IPS-18c (cell line): ENCODE data around the gene ABHD2.

Experiments
- H3K4me3 ChIP-seq: 2 replicates; pipeline ENCODE4 v1.7.0; 2013; ENCODE audit warnings: low read depth, mild to moderate bottlenecking, low read length, moderate library complexity; ENCODE audit not compliant: insufficient read depth
- H3K9me3 ChIP-seq: one replicate; pipeline ENCODE4 v1.6.1; 2013; ENCODE audit warnings: mild to moderate bottlenecking, low read length, moderate library complexity; ENCODE audit not compliant: control insufficient read depth, insufficient read depth

Gene ABHD2

DNA sequence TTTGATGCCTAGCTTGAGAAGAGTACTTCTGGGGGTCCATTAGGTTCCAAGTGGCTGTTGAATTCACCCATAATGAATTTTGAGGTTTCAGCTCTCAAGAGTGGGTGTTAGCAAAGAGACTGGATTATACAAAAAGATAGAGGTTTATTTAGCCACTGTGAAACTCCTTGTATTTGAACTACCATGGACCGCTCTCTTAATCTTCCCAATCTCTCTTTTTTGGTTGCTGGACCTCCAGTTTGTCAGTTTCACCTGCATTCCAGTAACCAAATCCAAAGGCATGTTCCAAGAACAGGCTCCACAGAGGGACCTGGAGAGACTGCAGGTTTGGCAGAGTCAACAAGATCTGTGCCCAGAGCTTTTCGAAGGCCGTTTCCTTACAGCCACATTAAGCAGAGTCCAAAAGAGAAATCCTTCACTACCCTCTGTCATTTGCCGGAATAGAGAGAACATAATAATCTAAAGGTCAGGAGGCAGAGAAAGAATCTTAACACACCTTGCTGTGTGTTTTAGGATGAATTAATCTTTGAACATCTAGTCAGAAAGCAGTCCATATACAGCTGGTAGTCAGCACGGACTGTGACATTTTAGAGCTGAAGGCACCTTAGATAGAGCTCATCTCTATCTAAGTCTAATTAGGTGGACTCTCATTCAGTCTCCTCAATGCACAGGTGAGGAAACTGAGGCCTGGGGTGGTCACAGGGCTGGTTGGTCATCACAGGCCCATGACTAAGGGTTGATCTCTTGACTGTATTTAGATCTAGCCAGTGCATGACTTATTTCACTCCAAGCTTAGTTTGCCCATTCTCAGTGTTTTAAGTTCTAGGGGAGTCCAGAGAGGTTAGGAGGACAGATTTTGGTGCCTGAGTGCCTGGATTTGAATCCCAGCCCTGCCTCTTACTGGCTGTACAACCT, 1.3 kb downstream of the ABHD2 start:
- Histone ChIP-seq H3K4me3 (peak overlapping the region; percentile 90; the same call in 1 of the 2 replicates), H3K9me3 (no peaks in the 10 kb centered on the region)

DNA sequence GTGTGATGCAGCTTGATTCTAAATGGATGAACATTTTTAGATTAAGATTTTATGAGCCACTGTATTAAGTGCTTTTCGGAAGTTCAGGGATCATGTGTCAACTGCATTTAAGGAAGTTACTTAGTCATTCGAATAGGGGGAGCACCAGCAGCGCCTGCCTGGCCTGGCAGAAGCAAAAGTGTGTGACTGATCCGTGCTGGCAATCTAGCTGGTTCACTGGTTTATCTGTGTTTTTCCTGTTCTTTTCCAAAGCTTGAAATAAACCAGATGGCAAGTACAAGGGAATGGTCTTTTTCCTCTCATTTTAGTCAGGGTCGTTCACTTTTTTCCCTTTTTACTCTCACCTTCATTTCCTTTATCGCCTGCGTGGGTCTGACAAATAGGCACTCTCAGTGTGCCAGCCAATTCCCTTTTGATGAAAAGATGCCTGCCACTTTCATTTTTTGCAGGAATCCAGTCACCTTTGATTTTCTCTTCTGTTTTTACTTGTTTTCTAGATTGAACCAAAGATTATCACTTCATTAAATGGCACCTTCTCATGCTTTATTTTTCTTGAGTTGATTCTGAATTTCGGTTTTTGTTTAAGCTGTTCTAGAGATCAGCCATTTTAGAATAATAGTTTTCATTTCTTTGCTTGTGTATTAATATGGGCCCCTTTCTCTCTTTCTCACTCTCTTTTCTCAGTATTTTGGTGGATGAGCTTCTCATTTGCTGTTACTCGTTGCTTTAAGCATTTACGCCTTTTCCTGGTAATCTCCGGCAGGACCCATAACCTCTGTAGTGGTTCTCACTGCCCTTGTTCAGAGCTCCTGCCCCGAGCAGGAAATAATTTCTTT, 2.8 kb downstream of the ABHD2 start:
- Histone ChIP-seq H3K9me3 (no peaks in the 10 kb centered on the region), H3K4me3 (no peak overlapping the region)

DNA sequence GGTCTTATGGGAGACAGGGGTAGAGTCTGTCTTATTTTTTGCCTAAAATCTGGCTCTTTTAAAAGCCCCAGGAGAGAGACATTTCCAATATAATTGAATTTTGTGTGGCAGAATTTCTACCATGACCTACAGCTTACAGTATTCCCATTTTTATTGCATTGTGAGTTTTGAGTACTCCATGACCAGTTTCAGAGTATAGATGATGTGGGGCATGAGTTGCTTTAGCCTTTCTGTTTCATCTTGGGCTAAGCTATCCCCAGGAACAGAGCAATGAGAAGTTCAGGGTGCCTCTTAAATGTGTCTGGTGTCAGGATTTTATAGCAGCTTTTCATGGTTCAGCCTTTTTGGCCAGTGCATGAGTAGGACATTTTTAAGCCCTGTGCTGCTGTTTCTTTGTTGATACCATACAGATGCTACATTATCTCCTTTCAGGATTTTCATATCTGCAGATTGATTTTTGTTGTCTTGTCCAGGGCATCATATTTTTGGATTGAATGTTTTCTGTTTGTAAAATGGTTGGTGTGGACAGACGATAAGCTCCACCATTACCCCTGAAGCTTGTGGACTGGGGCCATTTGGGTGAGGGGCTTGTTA, 3.5 kb downstream of the ABHD2 start:
- Histone ChIP-seq H3K9me3 (no peaks in the 10 kb centered on the region), H3K4me3 (no peak overlapping the region)

DNA sequence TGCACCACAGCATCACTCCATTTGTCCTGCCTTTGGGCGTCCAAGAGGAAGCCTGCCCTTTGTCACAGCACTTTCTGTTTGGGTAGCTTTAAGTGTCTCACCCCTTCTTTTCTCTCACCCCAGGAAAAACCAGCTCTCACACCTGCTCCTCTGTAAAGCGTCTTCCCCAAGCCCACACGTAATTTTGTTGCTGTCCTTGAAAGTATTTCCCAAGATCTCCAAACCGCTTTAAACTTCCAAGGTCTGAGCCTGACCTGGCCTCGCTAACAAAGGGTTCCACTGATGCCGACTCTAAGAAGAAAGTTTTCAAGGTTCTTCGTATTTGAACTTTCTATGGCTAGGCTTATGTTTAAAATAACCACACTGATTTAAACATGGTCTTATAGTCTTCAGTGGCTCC, 5.3 kb downstream of the ABHD2 start:
- Histone ChIP-seq H3K4me3 (no peak overlapping the region), H3K9me3 (no peaks in the 10 kb centered on the region)

DNA sequence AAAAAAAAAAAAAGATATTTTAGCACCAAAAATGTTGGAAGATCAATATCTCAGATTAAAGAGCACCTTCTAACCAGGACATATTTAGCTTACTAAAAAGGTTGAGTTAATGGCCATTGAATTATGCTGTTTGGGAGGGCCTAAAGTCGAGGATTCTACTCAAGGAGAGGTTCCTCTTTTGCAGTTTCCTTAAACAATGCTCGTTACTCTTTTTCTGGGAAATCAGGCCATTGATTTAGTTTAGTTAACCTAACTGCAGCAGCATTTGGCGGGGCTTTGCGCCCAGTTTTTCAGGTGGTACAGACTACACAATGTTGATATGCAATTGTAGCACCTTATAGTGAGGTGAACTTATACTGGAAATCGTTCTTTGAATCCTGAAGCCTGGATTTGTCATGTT, 6.8 kb downstream of the ABHD2 start:
- no peaks in the 10 kb centered on the region for H3K9me3 ChIP-seq

DNA sequence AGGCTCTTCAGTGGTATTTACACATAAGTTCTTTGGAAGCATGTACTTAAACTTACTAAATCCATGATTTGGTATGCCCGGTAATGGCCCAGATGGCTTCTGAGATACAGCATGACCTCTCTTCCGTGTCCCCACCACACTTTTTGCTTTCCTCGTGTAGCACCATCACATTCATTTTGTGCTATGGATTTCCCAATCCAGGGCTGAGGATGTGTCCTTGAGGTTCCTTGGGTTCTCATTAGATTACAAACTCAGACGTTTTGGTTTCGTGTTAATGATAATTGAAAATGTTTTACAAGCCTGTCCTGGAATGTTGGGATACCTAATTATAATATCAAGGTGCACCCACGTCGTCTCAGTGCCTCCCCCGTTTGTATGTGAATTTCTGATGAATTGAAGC, 7.3 kb downstream of the ABHD2 start:
- H3K9me3 ChIP-seq: no peaks in the 10 kb centered on the region
- H3K4me3 ChIP-seq: no peak overlapping the region

More for the DNA sequence above, 6.8 kb downstream of the ABHD2 start:
- no peak overlapping the region for H3K4me3 ChIP-seq

DNA sequence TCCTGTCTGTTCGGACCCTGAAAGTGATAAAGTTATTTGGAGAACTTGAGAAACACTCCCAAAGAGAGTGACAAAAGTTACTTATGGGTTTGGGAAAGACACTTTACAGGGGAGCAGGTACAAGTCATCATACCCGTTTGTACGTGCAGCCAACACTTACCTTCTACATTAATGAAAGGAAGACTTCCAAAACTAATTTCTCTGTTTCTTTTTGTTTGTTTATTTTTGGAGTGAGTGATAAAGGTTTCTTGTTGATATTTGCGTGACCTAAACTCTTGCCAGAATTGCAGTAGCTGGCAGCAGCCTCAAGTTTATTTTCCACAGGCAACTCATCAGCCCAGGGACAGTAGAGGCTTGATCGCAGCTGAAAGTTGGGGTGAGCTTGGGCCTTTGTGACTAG, 8.4 kb downstream of the ABHD2 start:
- Histone ChIP-seq H3K4me3 (no peak overlapping the region), H3K9me3 (no peaks in the 10 kb centered on the region)

DNA sequence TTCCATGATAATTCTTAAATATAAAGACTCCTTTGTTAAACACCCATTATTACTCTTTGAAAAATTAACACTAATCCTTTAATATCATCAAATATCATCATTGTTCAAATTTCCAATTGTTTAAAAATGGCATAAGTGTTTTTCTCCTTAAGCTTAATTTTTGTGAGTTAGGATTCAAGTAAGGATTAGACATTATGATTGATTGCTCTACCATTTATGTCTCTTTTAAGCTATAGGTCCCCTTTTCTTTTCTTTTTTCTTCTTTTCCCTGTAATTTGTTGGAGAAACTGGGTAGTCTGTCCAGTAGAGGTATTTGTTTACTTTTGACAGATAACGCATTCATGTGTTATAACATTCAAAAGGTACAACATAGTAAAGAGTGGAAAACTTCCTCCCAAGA, 9.1 kb downstream of the ABHD2 start:
- H3K9me3 ChIP-seq: no peaks in the 10 kb centered on the region
- no peak overlapping the region for H3K4me3 ChIP-seq

DNA sequence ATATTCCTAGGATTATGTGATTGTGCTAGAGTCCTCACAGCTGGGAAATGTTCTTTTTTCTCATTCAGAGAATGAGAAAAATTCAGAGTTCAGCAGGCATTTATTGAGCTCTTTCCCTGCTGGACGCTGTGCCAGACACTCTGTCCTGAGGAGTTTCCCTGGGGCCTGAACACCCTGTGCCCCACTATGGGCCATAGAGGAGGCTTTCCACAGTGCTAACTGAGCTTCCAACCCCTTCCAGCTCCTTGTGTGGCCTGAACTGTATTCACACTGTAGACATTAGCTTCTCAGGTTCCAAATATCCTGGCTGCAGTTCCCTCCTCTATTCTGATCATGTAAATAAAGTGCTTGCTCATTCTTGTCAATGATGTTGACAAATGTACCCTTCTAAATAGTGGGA, 10.0 kb downstream of the ABHD2 start:
- Histone ChIP-seq H3K4me3 (no peak overlapping the region), H3K9me3 (no peaks in the 10 kb centered on the region)

DNA sequence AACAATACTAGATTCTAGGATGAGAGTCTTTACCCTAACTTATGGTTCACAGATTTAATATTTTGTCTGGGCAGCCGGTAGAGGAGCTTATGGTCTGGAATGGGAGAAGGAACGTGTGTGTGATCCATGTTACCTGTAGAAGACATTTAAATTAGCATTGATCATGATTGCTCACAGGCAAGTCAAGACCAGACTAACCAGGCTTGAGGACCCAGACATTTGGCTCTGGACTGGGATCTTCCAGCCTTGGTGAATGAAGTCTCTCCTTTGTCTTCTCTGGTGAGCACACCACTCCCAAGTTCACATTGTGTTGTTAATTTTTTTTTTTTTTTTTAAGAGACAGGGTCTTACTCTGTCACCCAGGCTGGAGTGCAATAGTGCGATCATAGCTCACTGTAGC, 11.7 kb downstream of the ABHD2 start:
- Histone ChIP-seq H3K4me3 (no peak overlapping the region), H3K9me3 (no peaks in the 10 kb centered on the region)

DNA sequence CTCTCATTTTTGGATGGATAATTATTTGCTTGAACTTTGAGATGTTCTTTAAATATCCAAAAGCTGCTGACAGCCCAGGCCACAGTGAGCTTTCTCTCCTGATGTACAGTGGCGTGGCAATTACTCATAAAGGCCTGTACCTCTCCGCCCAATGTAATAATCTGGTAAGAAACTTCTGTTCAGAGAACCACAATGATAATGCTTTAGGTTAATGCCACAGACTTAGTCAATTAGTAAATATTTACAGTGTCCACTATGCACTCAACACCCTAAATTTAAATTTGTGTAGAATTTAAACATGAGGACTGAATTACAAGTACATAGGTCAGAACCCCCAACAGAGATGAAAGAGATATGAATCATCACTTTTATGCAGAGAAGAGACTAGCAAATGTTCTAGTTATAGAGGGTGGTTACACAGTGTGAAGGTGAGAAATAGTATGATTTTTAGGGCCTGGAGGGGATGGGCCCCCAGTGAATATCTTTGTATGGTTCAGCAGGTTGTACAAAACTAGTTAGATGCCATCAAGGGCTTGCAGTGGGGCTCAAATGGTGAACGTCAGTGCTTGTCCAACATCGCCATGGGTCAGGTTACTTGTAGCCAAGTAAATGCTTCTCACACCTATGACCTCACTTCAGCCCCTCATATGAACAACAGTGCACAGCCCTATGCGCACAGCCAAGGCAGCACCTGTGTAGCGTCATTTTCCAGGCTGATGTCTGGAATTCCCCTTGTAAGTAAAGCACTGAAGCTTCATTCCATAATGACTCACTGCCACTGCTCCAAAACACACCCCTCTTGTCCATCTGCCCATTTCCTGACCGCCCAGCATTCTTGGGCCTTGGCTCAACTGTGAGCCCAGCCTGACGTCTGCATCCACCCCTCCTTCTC, 13.3 kb downstream of the ABHD2 start:
- Histone ChIP-seq H3K4me3 (no peak overlapping the region), H3K9me3 (no peaks in the 10 kb centered on the region)

DNA sequence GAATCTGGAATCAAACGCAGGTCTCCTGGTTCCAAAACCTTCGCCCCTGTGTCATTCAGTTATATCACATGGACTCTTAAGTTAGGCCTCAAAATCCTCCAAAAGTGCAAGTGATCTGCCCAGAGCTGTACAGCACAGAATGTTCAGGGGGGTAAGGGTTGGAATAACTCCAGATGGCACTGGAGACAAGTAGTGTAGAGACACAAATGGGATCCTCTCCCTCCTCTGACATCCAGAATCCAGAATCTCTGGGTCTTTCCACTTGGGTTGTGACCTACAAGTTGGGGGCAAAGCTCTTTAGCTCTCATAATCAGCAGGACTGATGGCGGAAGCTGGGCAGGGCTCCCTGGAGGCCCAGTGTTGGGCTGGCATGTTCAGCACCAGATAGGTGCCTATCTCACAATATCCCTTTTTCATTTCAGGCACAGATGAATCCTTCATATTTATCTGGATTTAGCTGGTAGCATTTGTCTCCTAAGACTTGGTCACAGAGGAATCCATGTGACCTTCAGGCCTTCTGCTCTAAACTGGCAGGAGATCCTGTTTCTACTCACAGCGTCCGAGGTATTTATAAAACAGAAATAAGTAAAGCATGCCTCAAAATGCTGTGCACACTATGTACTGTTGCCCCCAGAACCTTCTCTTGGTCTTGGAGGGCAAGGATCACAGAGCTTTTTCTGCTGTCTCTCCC, 15.4 kb downstream of the ABHD2 start:
- H3K4me3 ChIP-seq: no peak overlapping the region
- no peaks in the 10 kb centered on the region for H3K9me3 ChIP-seq

DNA sequence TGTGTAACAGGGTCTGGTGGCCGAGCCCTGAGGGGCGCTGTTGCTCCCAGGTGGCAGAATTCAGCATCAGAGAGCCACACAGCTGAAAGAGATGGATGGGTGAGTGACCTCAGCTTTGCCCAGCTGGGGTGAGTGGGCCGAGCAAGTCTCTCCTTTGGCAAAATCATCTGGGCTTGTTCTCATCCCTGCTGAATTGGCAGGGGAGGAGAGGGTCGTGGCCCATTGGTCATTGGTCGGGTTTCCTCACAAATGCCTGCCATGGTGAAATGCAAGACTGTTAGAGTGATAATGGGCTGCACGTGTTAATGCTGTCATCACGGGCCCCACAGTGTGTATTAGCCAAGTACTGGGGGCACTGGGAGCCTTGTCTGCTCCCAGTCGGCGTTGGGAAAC, 15.9 kb downstream of the ABHD2 start:
- Histone ChIP-seq H3K4me3 (no peak overlapping the region), H3K9me3 (no peaks in the 10 kb centered on the region)

DNA sequence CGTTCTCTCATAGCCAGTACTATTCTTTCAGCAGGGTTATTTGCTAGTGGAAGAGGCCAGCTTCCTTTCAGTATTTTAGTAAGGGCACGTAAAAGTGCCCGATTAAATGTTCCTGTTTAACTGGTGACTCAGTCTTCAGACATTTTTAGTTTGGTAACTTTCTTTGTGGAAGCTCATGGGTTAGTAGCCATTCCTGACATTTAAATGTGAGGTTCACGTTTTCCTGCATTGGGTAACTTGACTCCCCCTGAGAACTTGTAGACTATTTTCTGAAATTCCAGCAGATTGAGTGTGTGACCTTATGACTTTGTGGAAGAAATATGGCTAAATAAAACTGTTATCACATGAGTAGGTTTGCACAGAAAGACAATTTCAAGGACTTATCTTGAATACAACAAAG, 16.9 kb downstream of the ABHD2 start:
- Histone ChIP-seq H3K9me3 (no peaks in the 10 kb centered on the region), H3K4me3 (no peak overlapping the region)

DNA sequence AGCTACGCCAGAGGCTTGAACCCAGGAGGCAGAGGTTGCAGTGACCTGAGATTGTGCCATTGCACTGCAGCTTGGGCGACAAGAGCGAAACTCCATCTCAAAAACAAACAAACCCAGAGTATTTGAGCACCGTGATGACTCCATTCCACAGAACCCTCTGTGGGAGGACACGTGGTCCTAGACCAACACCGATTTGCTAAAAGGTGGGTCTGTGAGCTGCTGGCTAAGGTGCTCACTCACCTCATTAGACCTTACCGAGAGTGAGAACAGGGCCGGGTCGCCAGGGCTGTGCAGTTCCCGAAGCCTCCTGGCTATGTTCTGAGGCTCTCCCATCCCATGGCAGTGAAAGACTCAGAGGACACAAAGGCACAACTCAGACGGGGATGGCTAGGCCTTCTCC, 17.9 kb downstream of the ABHD2 start:
- Histone ChIP-seq H3K9me3 (no peaks in the 10 kb centered on the region), H3K4me3 (no peak overlapping the region)

DNA sequence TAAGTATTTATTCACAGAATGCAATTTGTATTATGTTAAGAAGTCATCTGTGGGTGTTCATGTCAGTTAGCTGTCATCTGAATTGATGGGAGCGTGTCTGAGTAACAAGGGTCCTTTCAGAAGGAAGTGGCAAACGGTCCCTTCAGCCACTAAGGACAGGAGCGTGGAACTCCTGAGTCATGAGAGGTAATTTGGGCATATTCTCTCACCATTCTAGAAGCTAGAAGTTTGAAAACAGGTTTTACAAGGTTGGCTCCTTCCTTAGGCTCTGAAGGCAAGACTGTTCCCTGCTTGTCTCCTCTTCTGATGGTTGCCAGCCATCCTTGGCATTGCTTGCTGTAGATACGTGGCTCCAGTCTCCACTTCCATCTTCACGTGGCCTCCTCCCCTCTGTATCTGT, 19.7 kb downstream of the ABHD2 start:
- H3K9me3 ChIP-seq: no peaks in the 10 kb centered on the region
- H3K4me3 ChIP-seq: no peak overlapping the region
